Vagina (tissue), 2 donors: Measurements from ENCODE around the gene FBXW4.

ENCODE experiments used
- CTCF ChIP-seq, 3 experiments: fragments of 450-650 bp in 2 of 3; fragments of 200-600 bp in 1 of 3; sonication (generic) in 1 of 3; IDR thresholded peaks; one replicate each; pipeline ENCODE4 v1.5.1; 2017 to 2019; ENCODE audit warnings: antibody characterized with exemption in 3 of 3, mild to moderate bottlenecking in 2 of 3, moderate library complexity in 2 of 3
- POLR2A ChIP-seq, 2 donors: fragments of 450-650 bp; IDR thresholded peaks; one replicate each; pipeline ENCODE4 v1.6.1; 2017; ENCODE audit warnings: antibody characterized with exemption in 2 of 2, mild to moderate bottlenecking in 2 of 2, moderate library complexity in 2 of 2
- POLR2AphosphoS5 ChIP-seq, 2 donors: sonication (generic); formaldehyde crosslinking; IDR thresholded peaks; one replicate each; pipeline ENCODE4 v1.9.0; 2017; ENCODE audit warnings: antibody characterized with exemption in 2 of 2, mild to moderate bottlenecking in 2 of 2, low read depth in 1 of 2; ENCODE audit not compliant: insufficient read depth in 1 of 2

GRCh38 chr10:101576211-101576863, 118.6 kb downstream of the FBXW4 start:
- no peak for TF ChIP-seq POLR2A (IDR thresholded peaks at IDR 0.05)
- TF ChIP-seq CTCF (IDR thresholded peaks at IDR 0.05), result no peak
- no peak for TF ChIP-seq POLR2AphosphoS5 (IDR thresholded peaks at IDR 0.05; ENCODE audit: insufficient read depth in 1 of 2, low read depth in 1 of 2)
